HepG2 (cell line): ENCODE data around the gene MT1F. TPM values are rescaled to one million over a fixed set of nuclear protein-coding genes. Genes with fewer than 3 reads are reported as not detected.

Source experiments
- FIP1L1 ChIP-seq: fragments of 200-400 bp; formaldehyde crosslinking; IDR thresholded peaks from 2 replicates; pipeline ENCODE4 v1.6.1; 2018; ENCODE audit warnings: low read depth, mild to moderate bottlenecking, low read length, moderate library complexity, borderline replicate concordance; ENCODE audit not compliant: insufficient read depth
- KAT7 ChIP-seq: IDR thresholded peaks from 2 replicates; pipeline ENCODE4 v1.6.1; 2018; ENCODE audit warnings: borderline replicate concordance, missing compliant biosample characterization
- KDM3A ChIP-seq: IDR thresholded peaks from 2 replicates; pipeline ENCODE4 v1.6.1; 2018; ENCODE audit warnings: low read depth, missing compliant biosample characterization
- SMARCE1 ChIP-seq: fragments of 450-650 bp; IDR thresholded peaks from 2 replicates; pipeline ENCODE4 v1.6.1; 2017; ENCODE audit warnings: borderline replicate concordance
- YY1 ChIP-seq: IDR thresholded peaks from 2 replicates; pipeline ENCODE4 v1.6.1; 2011; ENCODE audit warnings: low read length, low read depth, moderate library complexity, mild to moderate bottlenecking; ENCODE audit not compliant: insufficient read depth, insufficient replicate concordance
- ZNF558 ChIP-seq: sonication (generic); formaldehyde crosslinking; IDR thresholded peaks from 2 replicates; pipeline ENCODE4 v1.9.0; 2022; ENCODE audit warnings: mild to moderate bottlenecking, missing genetic modification reagents, borderline replicate concordance
- ZNF607 ChIP-seq: sonication (generic); formaldehyde crosslinking; IDR thresholded peaks from 2 replicates; pipeline ENCODE4 v1.5.1; 2020; ENCODE audit warnings: missing genetic modification reagents, mild to moderate bottlenecking, borderline replicate concordance
- polyA plus RNA-seq, 8 experiments: library from polyadenylated mRNA; depleted of rRNA in 3 of 8; stranded (reverse) in 7 of 8; unstranded in 1 of 8; fragments of >200 nt; fragmentation: Illumina TruSeq in 4 of 8; extraction: Trizol in 4 of 8; gene quantifications; 2 replicates each; pipeline versions ENCODE4 v1.2.1 to v1.2.3, GENCODE V29; 2011 to 2016; ENCODE audit warnings: low read depth in 4 of 8, missing spikeins in 1 of 8, mixed read lengths in 1 of 8; ENCODE audit not compliant: insufficient read depth in 1 of 8
- total RNA-seq, 5 experiments: library from RNA; depleted of rRNA; stranded (reverse); fragments of >200 nt; fragmentation: Illumina TruSeq; extraction: Trizol; gene quantifications; 2 replicates each; pipeline ENCODE4 v1.2.3, GENCODE V29; 2016; ENCODE audit warnings: low read depth in 1 of 5
- TF ChIP-seq, protein P1 (sequence below): IDR thresholded peaks from 2 replicates; pipeline ENCODE4 v1.6.1; 2018; ENCODE audit warnings: missing genetic modification reagents, mild to moderate bottlenecking, missing compliant biosample characterization
- TF ChIP-seq, protein P2 (sequence below): sonication (generic); formaldehyde crosslinking; IDR thresholded peaks from 2 replicates; pipeline ENCODE4 v1.5.1; 2020; ENCODE audit warnings: mild to moderate bottlenecking, missing genetic modification reagents
- TF ChIP-seq, protein P3 (sequence below): sonication (generic); formaldehyde crosslinking; IDR thresholded peaks from 2 replicates; pipeline ENCODE4 v1.4.0; 2020; ENCODE audit warnings: missing genetic modification reagents
- TF ChIP-seq, protein P4 (sequence below): sonication (generic); formaldehyde crosslinking; IDR thresholded peaks from 2 replicates; pipeline ENCODE4 v1.9.0; 2021; ENCODE audit warnings: mild to moderate bottlenecking, missing genetic modification reagents

MT1F gene
- total and polyA plus RNA-seq, 2 of the 13 experiments (the other 11 are each of a cell fraction or from before 2014, with no cell fraction given), result 1.9 to 169 TPM

DNA sequence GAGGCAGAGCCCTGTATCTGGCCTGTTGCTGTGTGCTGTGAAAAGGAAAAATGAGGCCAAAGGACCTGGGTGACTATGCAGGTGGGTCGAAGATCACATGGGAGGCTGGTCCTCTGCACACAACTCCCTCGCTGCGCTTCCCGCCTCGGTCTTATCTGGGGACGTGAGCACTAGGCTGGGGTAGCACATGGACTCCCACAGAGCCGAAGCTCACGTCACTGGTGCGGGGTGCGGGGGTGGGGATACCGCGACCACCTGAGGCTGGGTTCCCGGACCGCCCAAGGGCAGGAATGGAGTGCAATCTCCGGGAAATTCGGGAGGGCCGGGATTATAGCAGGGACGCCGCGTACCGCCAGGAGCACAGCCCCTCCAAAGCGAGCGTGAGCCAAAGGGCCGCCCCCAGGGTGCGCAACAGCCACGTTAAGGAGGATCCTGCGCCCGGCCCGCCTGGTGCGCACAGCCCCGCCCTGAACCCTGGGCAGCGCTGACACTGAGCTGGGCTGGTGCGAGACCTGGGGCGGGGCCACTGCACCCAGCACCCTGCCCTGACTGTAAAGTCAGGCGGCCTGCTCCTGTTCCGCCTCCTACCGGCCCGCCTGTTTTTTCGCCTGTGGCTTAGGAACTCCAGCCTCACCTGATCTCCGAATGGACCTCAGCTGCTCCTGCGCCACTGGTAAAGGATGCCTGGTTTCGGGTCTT lies 14.5 kb upstream of the MT1F start (continued):
- TF ChIP-seq, protein P1, sequence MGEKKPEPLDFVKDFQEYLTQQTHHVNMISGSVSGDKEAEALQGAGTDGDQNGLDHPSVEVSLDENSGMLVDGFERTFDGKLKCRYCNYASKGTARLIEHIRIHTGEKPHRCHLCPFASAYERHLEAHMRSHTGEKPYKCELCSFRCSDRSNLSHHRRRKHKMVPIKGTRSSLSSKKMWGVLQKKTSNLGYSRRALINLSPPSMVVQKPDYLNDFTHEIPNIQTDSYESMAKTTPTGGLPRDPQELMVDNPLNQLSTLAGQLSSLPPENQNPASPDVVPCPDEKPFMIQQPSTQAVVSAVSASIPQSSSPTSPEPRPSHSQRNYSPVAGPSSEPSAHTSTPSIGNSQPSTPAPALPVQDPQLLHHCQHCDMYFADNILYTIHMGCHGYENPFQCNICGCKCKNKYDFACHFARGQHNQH (CRISPR knock-in tag), result no peak
- TF ChIP-seq, protein P2, sequence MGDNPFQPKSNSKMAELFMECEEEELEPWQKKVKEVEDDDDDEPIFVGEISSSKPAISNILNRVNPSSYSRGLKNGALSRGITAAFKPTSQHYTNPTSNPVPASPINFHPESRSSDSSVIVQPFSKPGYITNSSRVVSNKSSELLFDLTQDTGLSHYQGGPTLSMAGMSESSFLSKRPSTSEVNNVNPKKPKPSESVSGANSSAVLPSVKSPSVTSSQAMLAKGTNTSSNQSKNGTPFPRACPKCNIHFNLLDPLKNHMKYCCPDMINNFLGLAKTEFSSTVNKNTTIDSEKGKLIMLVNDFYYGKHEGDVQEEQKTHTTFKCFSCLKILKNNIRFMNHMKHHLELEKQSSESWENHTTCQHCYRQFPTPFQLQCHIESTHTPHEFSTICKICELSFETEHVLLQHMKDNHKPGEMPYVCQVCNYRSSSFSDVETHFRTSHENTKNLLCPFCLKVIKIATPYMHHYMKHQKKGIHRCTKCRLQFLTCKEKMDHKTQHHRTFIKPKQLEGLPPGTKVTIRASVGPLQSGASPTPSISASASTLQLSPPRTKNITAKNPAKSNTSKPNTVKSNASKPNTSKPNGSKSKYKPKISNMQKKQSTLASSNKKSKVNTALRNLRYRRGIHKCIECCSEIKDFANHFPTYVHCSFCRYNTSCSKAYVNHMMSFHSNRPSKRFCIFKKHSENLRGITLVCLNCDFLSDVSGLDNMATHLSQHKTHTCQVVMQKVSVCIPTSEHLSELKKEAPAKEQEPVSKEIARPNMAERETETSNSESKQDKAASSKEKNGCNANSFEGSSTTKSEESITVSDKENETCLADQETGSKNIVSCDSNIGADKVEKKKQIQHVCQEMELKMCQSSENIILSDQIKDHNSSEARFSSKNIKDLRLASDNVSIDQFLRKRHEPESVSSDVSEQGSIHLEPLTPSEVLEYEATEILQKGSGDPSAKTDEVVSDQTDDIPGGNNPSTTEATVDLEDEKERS (CRISPR knock-in tag), result no peak
- TF ChIP-seq ZNF558 (CRISPR knock-in tag), result no peak
- no peak for TF ChIP-seq YY1
- TF ChIP-seq, protein P3, sequence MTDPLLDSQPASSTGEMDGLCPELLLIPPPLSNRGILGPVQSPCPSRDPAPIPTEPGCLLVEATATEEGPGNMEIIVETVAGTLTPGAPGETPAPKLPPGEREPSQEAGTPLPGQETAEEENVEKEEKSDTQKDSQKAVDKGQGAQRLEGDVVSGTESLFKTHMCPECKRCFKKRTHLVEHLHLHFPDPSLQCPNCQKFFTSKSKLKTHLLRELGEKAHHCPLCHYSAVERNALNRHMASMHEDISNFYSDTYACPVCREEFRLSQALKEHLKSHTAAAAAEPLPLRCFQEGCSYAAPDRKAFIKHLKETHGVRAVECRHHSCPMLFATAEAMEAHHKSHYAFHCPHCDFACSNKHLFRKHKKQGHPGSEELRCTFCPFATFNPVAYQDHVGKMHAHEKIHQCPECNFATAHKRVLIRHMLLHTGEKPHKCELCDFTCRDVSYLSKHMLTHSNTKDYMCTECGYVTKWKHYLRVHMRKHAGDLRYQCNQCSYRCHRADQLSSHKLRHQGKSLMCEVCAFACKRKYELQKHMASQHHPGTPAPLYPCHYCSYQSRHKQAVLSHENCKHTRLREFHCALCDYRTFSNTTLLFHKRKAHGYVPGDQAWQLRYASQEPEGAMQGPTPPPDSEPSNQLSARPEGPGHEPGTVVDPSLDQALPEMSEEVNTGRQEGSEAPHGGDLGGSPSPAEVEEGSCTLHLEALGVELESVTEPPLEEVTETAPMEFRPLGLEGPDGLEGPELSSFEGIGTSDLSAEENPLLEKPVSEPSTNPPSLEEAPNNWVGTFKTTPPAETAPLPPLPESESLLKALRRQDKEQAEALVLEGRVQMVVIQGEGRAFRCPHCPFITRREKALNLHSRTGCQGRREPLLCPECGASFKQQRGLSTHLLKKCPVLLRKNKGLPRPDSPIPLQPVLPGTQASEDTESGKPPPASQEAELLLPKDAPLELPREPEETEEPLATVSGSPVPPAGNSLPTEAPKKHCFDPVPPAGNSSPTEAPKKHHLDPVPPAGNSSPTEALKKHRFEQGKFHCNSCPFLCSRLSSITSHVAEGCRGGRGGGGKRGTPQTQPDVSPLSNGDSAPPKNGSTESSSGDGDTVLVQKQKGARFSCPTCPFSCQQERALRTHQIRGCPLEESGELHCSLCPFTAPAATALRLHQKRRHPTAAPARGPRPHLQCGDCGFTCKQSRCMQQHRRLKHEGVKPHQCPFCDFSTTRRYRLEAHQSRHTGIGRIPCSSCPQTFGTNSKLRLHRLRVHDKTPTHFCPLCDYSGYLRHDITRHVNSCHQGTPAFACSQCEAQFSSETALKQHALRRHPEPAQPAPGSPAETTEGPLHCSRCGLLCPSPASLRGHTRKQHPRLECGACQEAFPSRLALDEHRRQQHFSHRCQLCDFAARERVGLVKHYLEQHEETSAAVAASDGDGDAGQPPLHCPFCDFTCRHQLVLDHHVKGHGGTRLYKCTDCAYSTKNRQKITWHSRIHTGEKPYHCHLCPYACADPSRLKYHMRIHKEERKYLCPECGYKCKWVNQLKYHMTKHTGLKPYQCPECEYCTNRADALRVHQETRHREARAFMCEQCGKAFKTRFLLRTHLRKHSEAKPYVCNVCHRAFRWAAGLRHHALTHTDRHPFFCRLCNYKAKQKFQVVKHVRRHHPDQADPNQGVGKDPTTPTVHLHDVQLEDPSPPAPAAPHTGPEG, result no peak
- TF ChIP-seq, protein P4, sequence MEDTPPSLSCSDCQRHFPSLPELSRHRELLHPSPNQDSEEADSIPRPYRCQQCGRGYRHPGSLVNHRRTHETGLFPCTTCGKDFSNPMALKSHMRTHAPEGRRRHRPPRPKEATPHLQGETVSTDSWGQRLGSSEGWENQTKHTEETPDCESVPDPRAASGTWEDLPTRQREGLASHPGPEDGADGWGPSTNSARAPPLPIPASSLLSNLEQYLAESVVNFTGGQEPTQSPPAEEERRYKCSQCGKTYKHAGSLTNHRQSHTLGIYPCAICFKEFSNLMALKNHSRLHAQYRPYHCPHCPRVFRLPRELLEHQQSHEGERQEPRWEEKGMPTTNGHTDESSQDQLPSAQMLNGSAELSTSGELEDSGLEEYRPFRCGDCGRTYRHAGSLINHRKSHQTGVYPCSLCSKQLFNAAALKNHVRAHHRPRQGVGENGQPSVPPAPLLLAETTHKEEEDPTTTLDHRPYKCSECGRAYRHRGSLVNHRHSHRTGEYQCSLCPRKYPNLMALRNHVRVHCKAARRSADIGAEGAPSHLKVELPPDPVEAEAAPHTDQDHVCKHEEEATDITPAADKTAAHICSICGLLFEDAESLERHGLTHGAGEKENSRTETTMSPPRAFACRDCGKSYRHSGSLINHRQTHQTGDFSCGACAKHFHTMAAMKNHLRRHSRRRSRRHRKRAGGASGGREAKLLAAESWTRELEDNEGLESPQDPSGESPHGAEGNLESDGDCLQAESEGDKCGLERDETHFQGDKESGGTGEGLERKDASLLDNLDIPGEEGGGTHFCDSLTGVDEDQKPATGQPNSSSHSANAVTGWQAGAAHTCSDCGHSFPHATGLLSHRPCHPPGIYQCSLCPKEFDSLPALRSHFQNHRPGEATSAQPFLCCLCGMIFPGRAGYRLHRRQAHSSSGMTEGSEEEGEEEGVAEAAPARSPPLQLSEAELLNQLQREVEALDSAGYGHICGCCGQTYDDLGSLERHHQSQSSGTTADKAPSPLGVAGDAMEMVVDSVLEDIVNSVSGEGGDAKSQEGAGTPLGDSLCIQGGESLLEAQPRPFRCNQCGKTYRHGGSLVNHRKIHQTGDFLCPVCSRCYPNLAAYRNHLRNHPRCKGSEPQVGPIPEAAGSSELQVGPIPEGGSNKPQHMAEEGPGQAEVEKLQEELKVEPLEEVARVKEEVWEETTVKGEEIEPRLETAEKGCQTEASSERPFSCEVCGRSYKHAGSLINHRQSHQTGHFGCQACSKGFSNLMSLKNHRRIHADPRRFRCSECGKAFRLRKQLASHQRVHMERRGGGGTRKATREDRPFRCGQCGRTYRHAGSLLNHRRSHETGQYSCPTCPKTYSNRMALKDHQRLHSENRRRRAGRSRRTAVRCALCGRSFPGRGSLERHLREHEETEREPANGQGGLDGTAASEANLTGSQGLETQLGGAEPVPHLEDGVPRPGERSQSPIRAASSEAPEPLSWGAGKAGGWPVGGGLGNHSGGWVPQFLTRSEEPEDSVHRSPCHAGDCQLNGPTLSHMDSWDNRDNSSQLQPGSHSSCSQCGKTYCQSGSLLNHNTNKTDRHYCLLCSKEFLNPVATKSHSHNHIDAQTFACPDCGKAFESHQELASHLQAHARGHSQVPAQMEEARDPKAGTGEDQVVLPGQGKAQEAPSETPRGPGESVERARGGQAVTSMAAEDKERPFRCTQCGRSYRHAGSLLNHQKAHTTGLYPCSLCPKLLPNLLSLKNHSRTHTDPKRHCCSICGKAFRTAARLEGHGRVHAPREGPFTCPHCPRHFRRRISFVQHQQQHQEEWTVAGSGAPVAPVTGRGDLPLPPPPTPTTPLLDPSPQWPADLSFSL (CRISPR knock-in tag), result no peak
- no peak for TF ChIP-seq FIP1L1
- TF ChIP-seq KAT7 (CRISPR knock-in tag), result no peak
- TF ChIP-seq KDM3A (CRISPR knock-in tag), result 0 out of 2 replicates have a peak, but pooled peaks have one; percentile 22
- no peak for TF ChIP-seq SMARCE1
- TF ChIP-seq ZNF607 (CRISPR knock-in tag), result peak; percentile 87
